GM19468 (cell line): Measurements from ENCODE around the gene GALNT14.

ENCODE experiments used
- ATAC-seq: cut with Tn5 transposase; IDR thresholded peaks from one replicate; pipeline ENCODE4 v1.9.1; 2021; ENCODE audit warnings: mild to moderate bottlenecking, moderate library complexity, moderate number of reproducible peaks; ENCODE audit not compliant: unreplicated experiment; ENCODE audit errors: extremely low read depth

GALNT14 gene

GRCh38 chr2:31136000-31136399 lies 2.2 kb downstream of the GALNT14 start:
- ATAC-seq, result no peak

- no peak for ATAC-seq
Observed at GRCh38 chr2:31134480-31134879, 3.8 kb downstream of the GALNT14 start.

GRCh38 chr2:31132786-31133185 lies 5.5 kb downstream of the GALNT14 start:
- ATAC-seq, result no peak

- ATAC-seq, result no peak
Observed at GRCh38 chr2:31131871-31132270, 6.4 kb downstream of the GALNT14 start.

GRCh38 chr2:31129375-31130171 lies 8.7 kb downstream of the GALNT14 start:
- no peak for ATAC-seq

GRCh38 chr2:31127931-31128330 lies 10.3 kb downstream of the GALNT14 start:
- ATAC-seq, result no peak

- no peak for ATAC-seq
Observed at GRCh38 chr2:31125918-31126695, 12.1 kb downstream of the GALNT14 start.

- no peak for ATAC-seq
Observed at GRCh38 chr2:31124904-31125303, 13.3 kb downstream of the GALNT14 start.

GRCh38 chr2:31122133-31122532 lies 16.1 kb downstream of the GALNT14 start:
- no peak for ATAC-seq

- ATAC-seq, result no peak
Observed at GRCh38 chr2:31113765-31114164, 24.5 kb downstream of the GALNT14 start.

GRCh38 chr2:31112544-31112943 lies 25.7 kb downstream of the GALNT14 start:
- ATAC-seq, result no peak

- ATAC-seq, result no peak
Observed at GRCh38 chr2:31110998-31111397, 27.2 kb downstream of the GALNT14 start.

- ATAC-seq, result no peak
Observed at GRCh38 chr2:31110431-31110830, 27.8 kb downstream of the GALNT14 start.

GRCh38 chr2:31109633-31110192 lies 28.5 kb downstream of the GALNT14 start:
- ATAC-seq, result no peak

- ATAC-seq, result no peak
Observed at GRCh38 chr2:31108561-31109286, 29.5 kb downstream of the GALNT14 start.

- ATAC-seq, result no peak
Observed at GRCh38 chr2:31107591-31108300, 30.5 kb downstream of the GALNT14 start.

- no peak for ATAC-seq
Observed at GRCh38 chr2:31101701-31102100, 36.5 kb downstream of the GALNT14 start.

GRCh38 chr2:31097962-31098613 lies 40.2 kb downstream of the GALNT14 start:
- no peak for ATAC-seq

GRCh38 chr2:31090188-31090587 lies 48.1 kb downstream of the GALNT14 start:
- ATAC-seq, result no peak
